Bone marrow (tissue), 2 donors: Measurements from ENCODE around the gene ODAD3.
"Not testable (repeated sequence)": the region's sequence is repeated elsewhere in the genome, so short reads cannot be mapped to it uniquely, and the experiment has no call there.

Experiments used
- DNase-seq, 2 donors: peaks; one replicate each; lab custom pipeline; 2025; lab: John Stamatoyannopoulos, UW

ODAD3 gene

GRCh38 chr19:11405846-11406643 lies 28.9 kb downstream of the ODAD3 start:
- DNase-seq = no peak

GRCh38 chr19:11404588-11405222 lies 30.2 kb downstream of the ODAD3 start:
- DNase-seq = no peak

GRCh38 chr19:11401808-11402543 lies 32.9 kb downstream of the ODAD3 start:
- no peak for DNase-seq

- DNase-seq = no peak
These were observed 34.1 kb downstream of the ODAD3 start for GRCh38 chr19:11400798-11401197.

GRCh38 chr19:11399667-11400066 lies 35.3 kb downstream of the ODAD3 start:
- DNase-seq = no peak

GRCh38 chr19:11397089-11397610 lies 37.8 kb downstream of the ODAD3 start:
- DNase-seq = no peak

- DNase-seq = no peak
These were observed 43.8 kb downstream of the ODAD3 start for GRCh38 chr19:11390933-11391680.

GRCh38 chr19:11390359-11390758 lies 44.6 kb downstream of the ODAD3 start:
- DNase-seq = no peak

- no peak for DNase-seq
These were observed 47.5 kb downstream of the ODAD3 start for GRCh38 chr19:11387162-11388034.

- no peak for DNase-seq
These were observed 50.2 kb downstream of the ODAD3 start for GRCh38 chr19:11384778-11385129.

GRCh38 chr19:11383706-11384048 lies 51.2 kb downstream of the ODAD3 start:
- no peak for DNase-seq

- DNase-seq = peak; percentile 16 to 26
These were observed 51.8 kb downstream of the ODAD3 start for GRCh38 chr19:11382898-11383705.

- peak; percentile 93 to 96 for DNase-seq
These were observed 54.0 kb downstream of the ODAD3 start for GRCh38 chr19:11380653-11381537.

- DNase-seq = no peak
These were observed 55.0 kb downstream of the ODAD3 start for GRCh38 chr19:11379857-11380350.

GRCh38 chr19:11379269-11379845 lies 55.6 kb downstream of the ODAD3 start:
- DNase-seq = not testable (repeated sequence)

GRCh38 chr19:11378319-11379189 lies 56.4 kb downstream of the ODAD3 start:
- no peak for DNase-seq

GRCh38 chr19:11377756-11378155 lies 57.2 kb downstream of the ODAD3 start:
- no peak for DNase-seq

- no peak for DNase-seq
These were observed 57.7 kb downstream of the ODAD3 start for GRCh38 chr19:11377237-11377636.
